Activated T-helper 1 cell treated with Interleukin-2 at 50 U/mL for 16 hours (primary cell): Measurements from ENCODE around the gene PCDH17.

Experiments
- DNase-seq: peaks from one replicate; pipeline ENCODE4 v3.0.0-alpha.2; 2020; ENCODE audit warnings: low read depth

Gene PCDH17

GRCh38 chr13:57631596-57632275, at the start of gene PCDH17:
Gene PCDH17, plus strand, starts transcription at chr13:57631744. Its CDS starts 803 bp downstream, at chr13:57632547.
- no peak for DNase-seq

- DNase-seq = no peak
Observed at GRCh38 chr13:57582032-57582431, 49.5 kb upstream of the PCDH17 start.

GRCh38 chr13:57583529-57583928, 48.0 kb upstream of the PCDH17 start:
- no peak for DNase-seq

GRCh38 chr13:57588639-57589038, 42.9 kb upstream of the PCDH17 start:
- DNase-seq = no peak

- DNase-seq = no peak
Observed at GRCh38 chr13:57595775-57596174, 35.8 kb upstream of the PCDH17 start.

GRCh38 chr13:57601536-57601935, 30.0 kb upstream of the PCDH17 start:
- DNase-seq = no peak

GRCh38 chr13:57604442-57604841, 27.1 kb upstream of the PCDH17 start:
- DNase-seq = no peak

- DNase-seq = no peak
Observed at GRCh38 chr13:57611969-57612368, 19.6 kb upstream of the PCDH17 start.

GRCh38 chr13:57612568-57612967, 19.0 kb upstream of the PCDH17 start:
- no peak for DNase-seq

- no peak for DNase-seq
Observed at GRCh38 chr13:57624565-57625435, 6.7 kb upstream of the PCDH17 start.

- no peak for DNase-seq
Observed at GRCh38 chr13:57627663-57628062, 3.9 kb upstream of the PCDH17 start.

- no peak for DNase-seq
Observed at GRCh38 chr13:57629391-57629804, 2.1 kb upstream of the PCDH17 start.

GRCh38 chr13:57629821-57630235, 1.7 kb upstream of the PCDH17 start:
- no peak for DNase-seq

GRCh38 chr13:57630661-57631595, 616 bp upstream of the PCDH17 start:
- DNase-seq = no peak

GRCh38 chr13:57632276-57633140, 964 bp downstream of the PCDH17 start:
- no peak for DNase-seq

GRCh38 chr13:57633141-57633949, 1.8 kb downstream of the PCDH17 start:
- DNase-seq = no peak

GRCh38 chr13:57633950-57634838, 2.6 kb downstream of the PCDH17 start:
- no peak for DNase-seq

- DNase-seq = no peak
Observed at GRCh38 chr13:57634839-57635165, 3.3 kb downstream of the PCDH17 start.

GRCh38 chr13:57635541-57636085, 4.1 kb downstream of the PCDH17 start:
- no peak for DNase-seq
